GM23338 (cell line): ENCODE data around the gene PCK2. TPM values are rescaled to one million over a fixed set of nuclear protein-coding genes. Genes with fewer than 3 reads are reported as not detected.

Experiments used
- ATAC-seq: fragments of 200-7000 bp; cut with Tn5 transposase; 3 replicates; pipeline ENCODE4 v1.9.1; 2020
- DNase-seq: peaks from one replicate; pipeline ENCODE4 v3.0.0-alpha.2; 2015; ENCODE audit warnings: low spot score
- H2AFZ ChIP-seq: fragments of 200-600 bp; sonication (generic); 2 replicates; pipeline ENCODE4 v1.8.0; 2016; ENCODE audit warnings: antibody characterized with exemption, mild to moderate bottlenecking, moderate library complexity
- H3F3A ChIP-seq: fragments of 200-600 bp; sonication (generic); replicated peaks from 2 replicates; pipeline ENCODE4 v1.8.0; 2017; ENCODE audit warnings: antibody characterized with exemption, mixed run types, low read depth
- H3K27ac ChIP-seq: fragments of 200-600 bp; sonication (generic); 2 replicates; pipeline ENCODE4 v1.6.1; 2016; ENCODE audit warnings: low read depth
- H3K27me3 ChIP-seq: fragments of 200-600 bp; sonication (generic); 2 replicates; pipeline ENCODE4 v1.8.0; 2016; ENCODE audit warnings: mild to moderate bottlenecking, mixed run types, moderate library complexity; ENCODE audit not compliant: insufficient read depth
- H3K36me3 ChIP-seq: fragments of 200-600 bp; sonication (generic); 2 replicates; pipeline ENCODE4 v1.8.0; 2016; ENCODE audit warnings: mild to moderate bottlenecking; ENCODE audit not compliant: insufficient read depth
- H3K4me1 ChIP-seq: fragments of 200-600 bp; sonication (generic); 2 replicates; pipeline ENCODE4 v1.8.0; 2016; ENCODE audit warnings: mild to moderate bottlenecking, moderate library complexity; ENCODE audit not compliant: insufficient read depth
- H3K4me2 ChIP-seq: fragments of 200-600 bp; sonication (generic); 2 replicates; pipeline ENCODE4 v1.7.1; 2017; ENCODE audit warnings: mixed run types
- H3K4me3 ChIP-seq: fragments of 200-600 bp; sonication (generic); 2 replicates; pipeline ENCODE4 v1.6.1; 2016; ENCODE audit warnings: mixed run types
- H3K79me2 ChIP-seq: fragments of 200-600 bp; sonication (generic); replicated peaks from 2 replicates; pipeline ENCODE4 v1.8.0; 2017; ENCODE audit warnings: mild to moderate bottlenecking; ENCODE audit not compliant: insufficient read depth
- H3K9me2 ChIP-seq: fragments of 200-600 bp; sonication (generic); 2 replicates; pipeline ENCODE4 v1.8.0; 2017; ENCODE audit not compliant: insufficient read depth
- H4K20me1 ChIP-seq: fragments of 200-600 bp; sonication (generic); replicated peaks from 2 replicates; pipeline ENCODE4 v1.8.0; 2017; ENCODE audit warnings: mild to moderate bottlenecking; ENCODE audit not compliant: insufficient read depth
- H3K27ac Mint-ChIP-seq: 2 replicates; pipeline ENCODE4 v1.8.0; 2020; ENCODE audit warnings: inconsistent platforms, mild to moderate bottlenecking, moderate library complexity, mixed read lengths
- H3K27me3 Mint-ChIP-seq: 3 replicates; pipeline ENCODE4 v1.8.0; 2022; ENCODE audit warnings: low read depth, mild to moderate bottlenecking, moderate library complexity, mixed read lengths, inconsistent platforms; ENCODE audit not compliant: insufficient read depth, poor library complexity
- H3K36me3 Mint-ChIP-seq: 3 replicates; pipeline ENCODE4 v1.8.0; 2021; ENCODE audit warnings: low read depth, mild to moderate bottlenecking, inconsistent platforms, moderate library complexity, mixed read lengths
- H3K4me1 Mint-ChIP-seq: 3 replicates; pipeline ENCODE4 v1.8.0; 2020; ENCODE audit warnings: mild to moderate bottlenecking, inconsistent platforms, mixed read lengths
- H3K4me3 Mint-ChIP-seq: 3 replicates; pipeline ENCODE4 v1.8.0; 2021; ENCODE audit warnings: moderate library complexity, mild to moderate bottlenecking, inconsistent platforms, mixed read lengths
- H3K9me3 Mint-ChIP-seq: 3 replicates; pipeline ENCODE4 v1.8.0; 2020; ENCODE audit warnings: moderate library complexity, mild to moderate bottlenecking, inconsistent platforms, mixed read lengths
- CTCF ChIP-seq, 2 experiments: fragments of 200-600 bp in 1 of 2; sonication (generic) in 1 of 2; conservative IDR thresholded peaks; 2 replicates each; pipeline versions ENCODE4 v1.5.1 to v1.6.1; 2016 to 2017; ENCODE audit warnings: antibody characterized with exemption in 2 of 2, low read depth in 2 of 2, mild to moderate bottlenecking in 2 of 2, moderate library complexity in 1 of 2
- ETS1 ChIP-seq: IDR thresholded peaks from 2 replicates; pipeline ENCODE4 v1.6.1; 2016; ENCODE audit warnings: antibody characterized with exemption
- NANOG ChIP-seq: IDR thresholded peaks from 2 replicates; pipeline ENCODE4 v1.6.1; 2016; ENCODE audit warnings: antibody characterized with exemption, borderline replicate concordance
- STAT1 ChIP-seq: IDR thresholded peaks from one replicate; pipeline ENCODE4 v1.6.1; 2016; ENCODE audit warnings: antibody characterized with exemption; ENCODE audit not compliant: unreplicated experiment
- ZNF114 ChIP-seq: fragments of 250-450 bp; sonication (Bioruptor Pico); IDR thresholded peaks from 2 replicates; pipeline ENCODE4 v1.5.0; 2020; ENCODE audit warnings: mild to moderate bottlenecking, moderate library complexity
- polyA plus RNA-seq: library from polyadenylated mRNA; unstranded; fragments of >200 nt; fragmentation: Nextera tagmentation; extraction: Ambion mirVana; gene quantifications from 2 replicates; pipeline ENCODE4 v1.2.1, GENCODE V29; 2016
- total RNA-seq: library from RNA; depleted of rRNA; stranded (reverse); fragments of >200 nt; shearing (Covaris generic); gene quantifications from 2 replicates; pipeline ENCODE4 v1.2.3, GENCODE V29; 2014
- TF ChIP-seq, protein P1 (sequence below): IDR thresholded peaks from one replicate; pipeline ENCODE4 v1.6.1; 2018; ENCODE audit warnings: antibody characterized with exemption; ENCODE audit not compliant: unreplicated experiment
- TF ChIP-seq, protein P2 (sequence below): fragments of 250-450 bp; sonication (Bioruptor Pico); IDR thresholded peaks from 2 replicates; pipeline ENCODE4 v1.5.0; 2020; ENCODE audit warnings: mild to moderate bottlenecking, moderate library complexity

The PCK2 gene
- total and polyA plus RNA-seq, 2 experiments from 2014 or later, result 53.5 to 103 TPM

- TF ChIP-seq, protein P1, sequence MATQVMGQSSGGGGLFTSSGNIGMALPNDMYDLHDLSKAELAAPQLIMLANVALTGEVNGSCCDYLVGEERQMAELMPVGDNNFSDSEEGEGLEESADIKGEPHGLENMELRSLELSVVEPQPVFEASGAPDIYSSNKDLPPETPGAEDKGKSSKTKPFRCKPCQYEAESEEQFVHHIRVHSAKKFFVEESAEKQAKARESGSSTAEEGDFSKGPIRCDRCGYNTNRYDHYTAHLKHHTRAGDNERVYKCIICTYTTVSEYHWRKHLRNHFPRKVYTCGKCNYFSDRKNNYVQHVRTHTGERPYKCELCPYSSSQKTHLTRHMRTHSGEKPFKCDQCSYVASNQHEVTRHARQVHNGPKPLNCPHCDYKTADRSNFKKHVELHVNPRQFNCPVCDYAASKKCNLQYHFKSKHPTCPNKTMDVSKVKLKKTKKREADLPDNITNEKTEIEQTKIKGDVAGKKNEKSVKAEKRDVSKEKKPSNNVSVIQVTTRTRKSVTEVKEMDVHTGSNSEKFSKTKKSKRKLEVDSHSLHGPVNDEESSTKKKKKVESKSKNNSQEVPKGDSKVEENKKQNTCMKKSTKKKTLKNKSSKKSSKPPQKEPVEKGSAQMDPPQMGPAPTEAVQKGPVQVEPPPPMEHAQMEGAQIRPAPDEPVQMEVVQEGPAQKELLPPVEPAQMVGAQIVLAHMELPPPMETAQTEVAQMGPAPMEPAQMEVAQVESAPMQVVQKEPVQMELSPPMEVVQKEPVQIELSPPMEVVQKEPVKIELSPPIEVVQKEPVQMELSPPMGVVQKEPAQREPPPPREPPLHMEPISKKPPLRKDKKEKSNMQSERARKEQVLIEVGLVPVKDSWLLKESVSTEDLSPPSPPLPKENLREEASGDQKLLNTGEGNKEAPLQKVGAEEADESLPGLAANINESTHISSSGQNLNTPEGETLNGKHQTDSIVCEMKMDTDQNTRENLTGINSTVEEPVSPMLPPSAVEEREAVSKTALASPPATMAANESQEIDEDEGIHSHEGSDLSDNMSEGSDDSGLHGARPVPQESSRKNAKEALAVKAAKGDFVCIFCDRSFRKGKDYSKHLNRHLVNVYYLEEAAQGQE, result no peak
Measured at GRCh38 chr14:24132061-24132685, 38.1 kb downstream of the PCK2 start (continued).

- H3K79me2 ChIP-seq, result no peaks in the 10 kb centered on the region
- H3K4me2 ChIP-seq, result no peak overlapping the region
- no peak overlapping the region for H3K4me3 ChIP-seq
- ATAC-seq (no peak), DNase-seq (no peak)
- Mint-ChIP-seq H3K4me3 (no peak overlapping the region; the same call in 2 of the 3 replicates), H3K36me3 (peaks cover 8% of the 10 kb centered on the region), H3K4me1 (peaks cover 27% of the 10 kb centered on the region), H3K27me3 (peaks cover 14% of the 10 kb centered on the region), H3K27ac (no peak overlapping the region), H3K9me3 (no peaks in the 10 kb centered on the region)
- H3K4me1 ChIP-seq, result peaks cover 17% of the 10 kb centered on the region
- H4K20me1 ChIP-seq, result no peaks in the 10 kb centered on the region
- H3F3A ChIP-seq, result peaks cover 22% of the 10 kb centered on the region
- H3K9me2 ChIP-seq, result no peaks in the 10 kb centered on the region
- 0 out of 2 replicates have a peak, but pooled peaks cover 4% of the 10 kb centered on the region for H3K36me3 ChIP-seq
- H3K27me3 ChIP-seq, result no peaks in the 10 kb centered on the region
- no peak overlapping the region for H2AFZ ChIP-seq
- H3K27ac ChIP-seq, result no peak overlapping the region
- TF ChIP-seq NANOG (no peak), ZNF114 (CRISPR knock-in tag) (no peak), CTCF (conservative IDR thresholded peaks at IDR 0.05; ENCODE audit: low read depth in 2 of 2) (no peak), STAT1 (no peak), ETS1 (no peak)
- TF ChIP-seq, protein P1, result no peak
- TF ChIP-seq, protein P2, sequence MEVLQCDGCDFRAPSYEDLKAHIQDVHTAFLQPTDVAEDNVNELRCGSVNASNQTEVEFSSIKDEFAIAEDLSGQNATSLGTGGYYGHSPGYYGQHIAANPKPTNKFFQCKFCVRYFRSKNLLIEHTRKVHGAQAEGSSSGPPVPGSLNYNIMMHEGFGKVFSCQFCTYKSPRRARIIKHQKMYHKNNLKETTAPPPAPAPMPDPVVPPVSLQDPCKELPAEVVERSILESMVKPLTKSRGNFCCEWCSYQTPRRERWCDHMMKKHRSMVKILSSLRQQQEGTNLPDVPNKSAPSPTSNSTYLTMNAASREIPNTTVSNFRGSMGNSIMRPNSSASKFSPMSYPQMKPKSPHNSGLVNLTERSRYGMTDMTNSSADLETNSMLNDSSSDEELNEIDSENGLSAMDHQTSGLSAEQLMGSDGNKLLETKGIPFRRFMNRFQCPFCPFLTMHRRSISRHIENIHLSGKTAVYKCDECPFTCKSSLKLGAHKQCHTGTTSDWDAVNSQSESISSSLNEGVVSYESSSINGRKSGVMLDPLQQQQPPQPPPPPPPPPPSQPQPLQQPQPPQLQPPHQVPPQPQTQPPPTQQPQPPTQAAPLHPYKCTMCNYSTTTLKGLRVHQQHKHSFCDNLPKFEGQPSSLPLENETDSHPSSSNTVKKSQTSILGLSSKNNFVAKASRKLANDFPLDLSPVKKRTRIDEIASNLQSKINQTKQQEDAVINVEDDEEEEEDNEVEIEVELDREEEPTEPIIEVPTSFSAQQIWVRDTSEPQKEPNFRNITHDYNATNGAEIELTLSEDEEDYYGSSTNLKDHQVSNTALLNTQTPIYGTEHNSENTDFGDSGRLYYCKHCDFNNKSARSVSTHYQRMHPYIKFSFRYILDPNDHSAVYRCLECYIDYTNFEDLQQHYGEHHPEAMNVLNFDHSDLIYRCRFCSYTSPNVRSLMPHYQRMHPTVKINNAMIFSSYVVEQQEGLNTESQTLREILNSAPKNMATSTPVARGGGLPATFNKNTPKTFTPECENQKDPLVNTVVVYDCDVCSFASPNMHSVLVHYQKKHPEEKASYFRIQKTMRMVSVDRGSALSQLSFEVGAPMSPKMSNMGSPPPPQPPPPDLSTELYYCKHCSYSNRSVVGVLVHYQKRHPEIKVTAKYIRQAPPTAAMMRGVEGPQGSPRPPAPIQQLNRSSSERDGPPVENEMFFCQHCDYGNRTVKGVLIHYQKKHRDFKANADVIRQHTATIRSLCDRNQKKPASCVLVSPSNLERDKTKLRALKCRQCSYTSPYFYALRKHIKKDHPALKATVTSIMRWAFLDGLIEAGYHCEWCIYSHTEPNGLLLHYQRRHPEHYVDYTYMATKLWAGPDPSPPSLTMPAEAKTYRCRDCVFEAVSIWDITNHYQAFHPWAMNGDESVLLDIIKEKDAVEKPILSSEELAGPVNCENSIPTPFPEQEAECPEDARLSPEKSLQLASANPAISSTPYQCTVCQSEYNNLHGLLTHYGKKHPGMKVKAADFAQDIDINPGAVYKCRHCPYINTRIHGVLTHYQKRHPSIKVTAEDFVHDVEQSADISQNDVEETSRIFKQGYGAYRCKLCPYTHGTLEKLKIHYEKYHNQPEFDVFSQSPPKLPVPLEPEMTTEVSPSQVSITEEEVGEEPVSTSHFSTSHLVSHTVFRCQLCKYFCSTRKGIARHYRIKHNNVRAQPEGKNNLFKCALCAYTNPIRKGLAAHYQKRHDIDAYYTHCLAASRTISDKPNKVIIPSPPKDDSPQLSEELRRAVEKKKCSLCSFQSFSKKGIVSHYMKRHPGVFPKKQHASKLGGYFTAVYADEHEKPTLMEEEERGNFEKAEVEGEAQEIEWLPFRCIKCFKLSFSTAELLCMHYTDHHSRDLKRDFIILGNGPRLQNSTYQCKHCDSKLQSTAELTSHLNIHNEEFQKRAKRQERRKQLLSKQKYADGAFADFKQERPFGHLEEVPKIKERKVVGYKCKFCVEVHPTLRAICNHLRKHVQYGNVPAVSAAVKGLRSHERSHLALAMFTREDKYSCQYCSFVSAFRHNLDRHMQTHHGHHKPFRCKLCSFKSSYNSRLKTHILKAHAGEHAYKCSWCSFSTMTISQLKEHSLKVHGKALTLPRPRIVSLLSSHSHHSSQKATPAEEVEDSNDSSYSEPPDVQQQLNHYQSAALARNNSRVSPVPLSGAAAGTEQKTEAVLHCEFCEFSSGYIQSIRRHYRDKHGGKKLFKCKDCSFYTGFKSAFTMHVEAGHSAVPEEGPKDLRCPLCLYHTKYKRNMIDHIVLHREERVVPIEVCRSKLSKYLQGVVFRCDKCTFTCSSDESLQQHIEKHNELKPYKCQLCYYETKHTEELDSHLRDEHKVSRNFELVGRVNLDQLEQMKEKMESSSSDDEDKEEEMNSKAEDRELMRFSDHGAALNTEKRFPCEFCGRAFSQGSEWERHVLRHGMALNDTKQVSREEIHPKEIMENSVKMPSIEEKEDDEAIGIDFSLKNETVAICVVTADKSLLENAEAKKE (CRISPR knock-in tag), result no peak
Measured at GRCh38 chr14:24132976-24133375, 38.9 kb downstream of the PCK2 start.
